HEK293 (cell line): ENCODE data around the gene CIRBP.

Source experiments
- CTCF ChIA-PET: fragments of 350-600 bp; formaldehyde crosslinking; extraction: SDS; loops from one replicate; lab custom pipeline; 2021; ENCODE audit warnings: antibody characterized with exemption; lab: Yijun Ruan, JAX
- POLR2A ChIA-PET: fragments of 300-600 bp; formaldehyde crosslinking; extraction: SDS; loops from one replicate; lab custom pipeline; 2020; ENCODE audit warnings: antibody characterized with exemption, inconsistent platforms; lab: Yijun Ruan, JAX
- H3K27ac ChIP-seq: fragments of 200-500 bp; sonication (Bioruptor generic); 2 replicates; pipeline ENCODE4 v1.5.1; 2014; ENCODE audit warnings: low read depth, low read length, control low read depth, inconsistent platforms; ENCODE audit errors: extremely low read depth
- H3K36me3 ChIP-seq, 2 experiments: fragments of 200-500 bp in 1 of 2; sonication (Bioruptor generic) in 1 of 2; 1 replicate in 1 of 2; 2 replicates in 1 of 2; pipeline ENCODE4 v1.5.1; 2014 to 2017; ENCODE audit warnings: inconsistent platforms in 2 of 2, low read length in 2 of 2; ENCODE audit not compliant: control insufficient read depth in 2 of 2, insufficient read depth in 1 of 2
- H3K4me1 ChIP-seq: fragments of 200-500 bp; sonication (Bioruptor generic); 2 replicates; pipeline ENCODE4 v1.5.1; 2014; ENCODE audit warnings: mild to moderate bottlenecking, low read length, inconsistent platforms; ENCODE audit not compliant: control insufficient read depth, insufficient read depth
- H3K4me3 ChIP-seq: 2 replicates; pipeline ENCODE4 v1.5.1; 2011; ENCODE audit warnings: low read depth, mild to moderate bottlenecking, control low read depth, low read length, moderate library complexity
- H3K9me3 ChIP-seq: fragments of 200-500 bp; sonication (Bioruptor generic); 2 replicates; pipeline ENCODE4 v1.5.1; 2014; ENCODE audit warnings: low read depth, low read length, inconsistent platforms; ENCODE audit not compliant: control insufficient read depth, insufficient read depth
- EGR2 ChIP-seq: fragments of 450-650 bp; formaldehyde crosslinking; IDR thresholded peaks from 2 replicates; pipeline ENCODE4 v1.5.1; 2016; ENCODE audit warnings: low read depth, missing biosample characterization, missing genetic modification characterization
- KLF9 ChIP-seq: fragments of 450-650 bp; formaldehyde crosslinking; IDR thresholded peaks from 2 replicates; pipeline ENCODE4 v1.5.1; 2016; ENCODE audit warnings: missing biosample characterization, missing genetic modification characterization, low read depth
- SCRT1 ChIP-seq: fragments of 450-650 bp; formaldehyde crosslinking; IDR thresholded peaks from 2 replicates; pipeline ENCODE4 v1.5.1; 2016; ENCODE audit warnings: missing biosample characterization, missing genetic modification characterization, borderline replicate concordance
- SP3 ChIP-seq: fragments of 450-650 bp; formaldehyde crosslinking; IDR thresholded peaks from 2 replicates; pipeline ENCODE4 v1.5.1; 2016; ENCODE audit warnings: missing biosample characterization, missing genetic modification characterization
- TCF7L2 ChIP-seq: IDR thresholded peaks from 2 replicates; pipeline ENCODE4 v1.6.1; 2011; ENCODE audit warnings: low read depth, mild to moderate bottlenecking, inconsistent platforms, low read length, moderate library complexity, borderline replicate concordance
- ZBTB8A ChIP-seq: fragments of 450-650 bp; formaldehyde crosslinking; IDR thresholded peaks from 2 replicates; pipeline ENCODE4 v1.5.1; 2016; ENCODE audit warnings: missing biosample characterization, missing genetic modification characterization
- ZFP69B ChIP-seq: fragments of 450-650 bp; formaldehyde crosslinking; IDR thresholded peaks from 2 replicates; pipeline ENCODE4 v1.5.1; 2016; ENCODE audit warnings: missing biosample characterization, missing genetic modification characterization
- ZIC2 ChIP-seq: fragments of 450-650 bp; formaldehyde crosslinking; IDR thresholded peaks from 2 replicates; pipeline ENCODE4 v1.5.1; 2016; ENCODE audit warnings: missing biosample characterization, missing genetic modification characterization
- ZNF121 ChIP-seq: fragments of 450-650 bp; formaldehyde crosslinking; IDR thresholded peaks from 2 replicates; pipeline ENCODE4 v1.5.1; 2016; ENCODE audit warnings: missing biosample characterization, missing genetic modification characterization
- ZNF155 ChIP-seq: fragments of 450-650 bp; formaldehyde crosslinking; IDR thresholded peaks from 2 replicates; pipeline ENCODE4 v1.5.1; 2016; ENCODE audit warnings: missing biosample characterization, missing genetic modification characterization
- ZNF175 ChIP-seq: fragments of 450-650 bp; formaldehyde crosslinking; IDR thresholded peaks from 2 replicates; pipeline ENCODE4 v1.5.1; 2016; ENCODE audit warnings: missing biosample characterization, missing genetic modification characterization
- ZNF223 ChIP-seq: fragments of 450-650 bp; formaldehyde crosslinking; IDR thresholded peaks from 2 replicates; pipeline ENCODE4 v1.5.1; 2016; ENCODE audit warnings: missing biosample characterization, missing genetic modification characterization
- ZNF24 ChIP-seq: fragments of 450-650 bp; formaldehyde crosslinking; IDR thresholded peaks from 2 replicates; pipeline ENCODE4 v1.5.1; 2016; ENCODE audit warnings: missing biosample characterization, missing genetic modification characterization
- TF ChIP-seq, protein P1 (sequence below): fragments of 450-650 bp; formaldehyde crosslinking; IDR thresholded peaks from 2 replicates; pipeline ENCODE4 v1.5.1; 2017; ENCODE audit warnings: missing biosample characterization, missing genetic modification characterization
- TF ChIP-seq, protein P2 (sequence below): fragments of 450-650 bp; formaldehyde crosslinking; IDR thresholded peaks from 2 replicates; pipeline ENCODE4 v1.5.1; 2016; ENCODE audit warnings: missing biosample characterization, missing genetic modification characterization
- TF ChIP-seq, protein P3 (sequence below): fragments of 450-650 bp; formaldehyde crosslinking; IDR thresholded peaks from 2 replicates; pipeline ENCODE4 v1.5.1; 2017; ENCODE audit warnings: missing biosample characterization, missing genetic modification characterization
- TF ChIP-seq, protein P4 (sequence below): fragments of 450-650 bp; formaldehyde crosslinking; IDR thresholded peaks from 2 replicates; pipeline ENCODE4 v1.5.1; 2016; ENCODE audit warnings: missing biosample characterization, missing genetic modification characterization
- TF ChIP-seq, protein P5 (sequence below): fragments of 450-650 bp; formaldehyde crosslinking; IDR thresholded peaks from 2 replicates; pipeline ENCODE4 v1.5.1; 2016; ENCODE audit warnings: missing biosample characterization, missing genetic modification characterization
- TF ChIP-seq, protein P6 (sequence below): fragments of 450-650 bp; formaldehyde crosslinking; IDR thresholded peaks from 2 replicates; pipeline ENCODE4 v1.5.1; 2016; ENCODE audit warnings: missing biosample characterization, missing genetic modification characterization
- TF ChIP-seq, protein P7 (sequence below): fragments of 450-650 bp; formaldehyde crosslinking; IDR thresholded peaks from 2 replicates; pipeline ENCODE4 v1.5.1; 2017; ENCODE audit warnings: missing biosample characterization, mild to moderate bottlenecking, missing genetic modification characterization, moderate library complexity

CIRBP gene

DNA sequence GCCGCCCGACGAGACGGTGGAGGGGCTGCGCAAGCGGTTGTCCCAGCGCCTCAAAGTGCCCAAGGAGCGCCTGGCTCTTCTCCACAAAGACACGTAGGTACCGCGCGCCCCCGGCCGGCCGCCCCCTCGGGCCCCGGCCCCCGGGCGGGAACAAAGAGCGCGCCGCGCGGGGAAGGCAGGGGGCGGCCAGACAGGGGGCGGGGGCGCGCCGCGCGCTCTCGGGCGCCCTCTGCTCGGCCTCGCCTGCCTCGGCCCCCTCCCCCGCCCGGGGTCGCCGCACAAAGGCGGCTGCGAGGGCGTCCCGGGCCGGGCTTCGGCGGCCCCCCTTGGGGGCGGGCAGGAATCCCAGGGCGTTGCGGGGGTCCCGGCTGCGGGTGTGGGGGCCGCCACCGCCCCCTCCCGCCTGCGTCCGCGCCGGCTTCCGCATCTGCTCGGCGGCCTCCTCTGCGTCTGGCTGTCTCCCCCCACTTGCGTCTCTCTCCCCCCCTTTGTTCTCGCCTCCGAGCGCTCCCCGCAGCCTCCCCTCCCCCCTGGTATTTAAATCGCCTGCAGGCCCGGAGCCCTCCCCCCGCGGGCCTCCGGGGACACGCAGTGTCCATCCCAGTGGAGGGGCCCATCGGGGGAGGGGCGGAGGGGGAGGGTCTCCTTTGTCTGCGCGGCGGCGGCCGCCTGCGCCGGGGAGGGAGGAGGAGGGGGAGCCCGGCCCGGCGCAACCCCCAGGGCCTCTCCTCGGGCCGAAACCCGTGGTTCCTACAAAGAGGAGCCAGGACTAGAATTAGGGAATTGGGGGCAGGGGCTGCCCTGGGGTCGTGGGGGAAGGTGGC lies 18.5 kb upstream of the CIRBP start (continued):
- TF ChIP-seq ZNF24 (tag by site-specific recombination) (peak; percentile 24; the same call in 1 of the 2 replicates), SP3 (peak; percentile 66), EGR2 (tag by site-specific recombination) (peak; percentile 74), KLF9 (tag by site-specific recombination) (peak; percentile 30), ZIC2 (tag by site-specific recombination) (peak; percentile 84), ZFP69B (tag by site-specific recombination) (peak; percentile 49; the same call in 1 of the 2 replicates)
- TF ChIP-seq, protein P1, sequence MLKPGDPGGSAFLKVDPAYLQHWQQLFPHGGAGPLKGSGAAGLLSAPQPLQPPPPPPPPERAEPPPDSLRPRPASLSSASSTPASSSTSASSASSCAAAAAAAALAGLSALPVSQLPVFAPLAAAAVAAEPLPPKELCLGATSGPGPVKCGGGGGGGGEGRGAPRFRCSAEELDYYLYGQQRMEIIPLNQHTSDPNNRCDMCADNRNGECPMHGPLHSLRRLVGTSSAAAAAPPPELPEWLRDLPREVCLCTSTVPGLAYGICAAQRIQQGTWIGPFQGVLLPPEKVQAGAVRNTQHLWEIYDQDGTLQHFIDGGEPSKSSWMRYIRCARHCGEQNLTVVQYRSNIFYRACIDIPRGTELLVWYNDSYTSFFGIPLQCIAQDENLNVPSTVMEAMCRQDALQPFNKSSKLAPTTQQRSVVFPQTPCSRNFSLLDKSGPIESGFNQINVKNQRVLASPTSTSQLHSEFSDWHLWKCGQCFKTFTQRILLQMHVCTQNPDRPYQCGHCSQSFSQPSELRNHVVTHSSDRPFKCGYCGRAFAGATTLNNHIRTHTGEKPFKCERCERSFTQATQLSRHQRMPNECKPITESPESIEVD = no peak
- TF ChIP-seq, protein P2, sequence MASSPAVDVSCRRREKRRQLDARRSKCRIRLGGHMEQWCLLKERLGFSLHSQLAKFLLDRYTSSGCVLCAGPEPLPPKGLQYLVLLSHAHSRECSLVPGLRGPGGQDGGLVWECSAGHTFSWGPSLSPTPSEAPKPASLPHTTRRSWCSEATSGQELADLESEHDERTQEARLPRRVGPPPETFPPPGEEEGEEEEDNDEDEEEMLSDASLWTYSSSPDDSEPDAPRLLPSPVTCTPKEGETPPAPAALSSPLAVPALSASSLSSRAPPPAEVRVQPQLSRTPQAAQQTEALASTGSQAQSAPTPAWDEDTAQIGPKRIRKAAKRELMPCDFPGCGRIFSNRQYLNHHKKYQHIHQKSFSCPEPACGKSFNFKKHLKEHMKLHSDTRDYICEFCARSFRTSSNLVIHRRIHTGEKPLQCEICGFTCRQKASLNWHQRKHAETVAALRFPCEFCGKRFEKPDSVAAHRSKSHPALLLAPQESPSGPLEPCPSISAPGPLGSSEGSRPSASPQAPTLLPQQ (tag by site-specific recombination) = peak; percentile 71
- TF ChIP-seq, protein P3, sequence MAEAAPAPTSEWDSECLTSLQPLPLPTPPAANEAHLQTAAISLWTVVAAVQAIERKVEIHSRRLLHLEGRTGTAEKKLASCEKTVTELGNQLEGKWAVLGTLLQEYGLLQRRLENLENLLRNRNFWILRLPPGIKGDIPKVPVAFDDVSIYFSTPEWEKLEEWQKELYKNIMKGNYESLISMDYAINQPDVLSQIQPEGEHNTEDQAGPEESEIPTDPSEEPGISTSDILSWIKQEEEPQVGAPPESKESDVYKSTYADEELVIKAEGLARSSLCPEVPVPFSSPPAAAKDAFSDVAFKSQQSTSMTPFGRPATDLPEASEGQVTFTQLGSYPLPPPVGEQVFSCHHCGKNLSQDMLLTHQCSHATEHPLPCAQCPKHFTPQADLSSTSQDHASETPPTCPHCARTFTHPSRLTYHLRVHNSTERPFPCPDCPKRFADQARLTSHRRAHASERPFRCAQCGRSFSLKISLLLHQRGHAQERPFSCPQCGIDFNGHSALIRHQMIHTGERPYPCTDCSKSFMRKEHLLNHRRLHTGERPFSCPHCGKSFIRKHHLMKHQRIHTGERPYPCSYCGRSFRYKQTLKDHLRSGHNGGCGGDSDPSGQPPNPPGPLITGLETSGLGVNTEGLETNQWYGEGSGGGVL (tag by site-specific recombination) = peak; percentile 98
- TF ChIP-seq, protein P4, sequence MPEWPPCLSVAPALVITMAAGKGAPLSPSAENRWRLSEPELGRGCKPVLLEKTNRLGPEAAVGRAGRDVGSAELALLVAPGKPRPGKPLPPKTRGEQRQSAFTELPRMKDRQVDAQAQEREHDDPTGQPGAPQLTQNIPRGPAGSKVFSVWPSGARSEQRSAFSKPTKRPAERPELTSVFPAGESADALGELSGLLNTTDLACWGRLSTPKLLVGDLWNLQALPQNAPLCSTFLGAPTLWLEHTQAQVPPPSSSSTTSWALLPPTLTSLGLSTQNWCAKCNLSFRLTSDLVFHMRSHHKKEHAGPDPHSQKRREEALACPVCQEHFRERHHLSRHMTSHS (tag by site-specific recombination) = peak; percentile 22; the same call in 1 of the 2 replicates

DNA sequence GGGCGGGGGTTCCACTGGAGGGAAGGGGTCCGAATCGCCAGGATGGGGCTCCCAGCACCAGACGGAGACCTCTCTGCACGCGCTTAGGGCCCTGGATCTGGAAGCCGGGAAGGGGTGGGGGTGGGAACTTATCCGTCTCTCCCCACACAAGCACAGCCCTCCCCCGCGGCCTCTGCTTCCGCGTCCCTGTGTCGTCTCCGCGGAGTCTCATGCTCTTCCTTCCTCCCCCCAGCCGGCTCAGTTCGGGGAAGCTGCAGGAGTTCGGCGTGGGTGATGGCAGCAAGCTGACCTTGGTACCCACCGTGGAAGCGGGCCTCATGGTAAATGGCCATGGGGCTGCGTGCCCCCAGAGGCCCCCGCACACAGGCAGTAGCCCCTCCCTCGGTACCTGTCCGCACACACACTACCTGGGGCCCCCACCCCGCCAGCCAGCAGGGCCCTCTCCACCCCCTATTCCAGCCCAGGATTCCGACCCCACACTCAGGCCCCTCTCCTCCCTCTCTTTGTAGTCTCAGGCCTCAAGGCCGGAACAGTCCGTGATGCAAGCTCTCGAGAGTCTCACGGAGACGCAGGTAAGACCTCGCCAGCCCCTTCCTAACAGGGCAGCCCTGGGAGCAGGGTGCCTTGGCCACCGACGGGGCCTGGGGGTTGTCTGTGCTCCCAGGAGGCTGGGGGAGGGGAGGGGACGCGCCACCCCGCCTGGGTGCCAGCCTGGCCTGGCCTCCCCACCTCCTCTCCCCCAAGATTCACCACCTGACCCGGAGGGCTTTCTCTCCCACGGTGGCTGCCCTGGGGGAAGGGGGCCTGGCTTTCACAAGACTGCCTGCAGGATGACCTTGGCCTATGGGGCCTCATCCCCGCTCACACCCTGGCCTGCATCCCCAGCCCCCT lies 17.6 kb upstream of the CIRBP start:
- Histone ChIP-seq H3K27ac (peak overlapping the region; percentile 100), H3K9me3 (no peaks in the 10 kb centered on the region), H3K36me3 (peaks cover 13 to 43% of the 10 kb centered on the region in 2 experiments; a peak in 2 of 3 replicates), H3K4me1 (peaks cover 4% of the 10 kb centered on the region), H3K4me3 (peak overlapping the region; percentile 92)
- CTCF ChIA-PET = interaction anchor here (0.6 to 2.7 kb wide), 2 partner anchors 17 to 349 kb away, joined by 3 to 10 read pairs; partner anchors contain the start of gene CIRBP
- POLR2A ChIA-PET = interaction anchor here (1.0 to 10.8 kb wide), 3 partner anchors 10 to 24 kb away, joined by 3 to 407 read pairs (median 4); partner anchors contain the start of genes CIRBP and FAM174C
- no peak for TF ChIP-seq ZNF175 (tag by site-specific recombination)
- TF ChIP-seq ZNF155 (tag by site-specific recombination) = no peak
- no peak for TF ChIP-seq ZNF223 (tag by site-specific recombination)
- TF ChIP-seq ZBTB8A (tag by site-specific recombination) = peak; percentile 7; the same call in 1 of the 2 replicates
- peak; percentile 37; the same call in 1 of the 2 replicates for TF ChIP-seq ZNF121
- TF ChIP-seq, protein P5, sequence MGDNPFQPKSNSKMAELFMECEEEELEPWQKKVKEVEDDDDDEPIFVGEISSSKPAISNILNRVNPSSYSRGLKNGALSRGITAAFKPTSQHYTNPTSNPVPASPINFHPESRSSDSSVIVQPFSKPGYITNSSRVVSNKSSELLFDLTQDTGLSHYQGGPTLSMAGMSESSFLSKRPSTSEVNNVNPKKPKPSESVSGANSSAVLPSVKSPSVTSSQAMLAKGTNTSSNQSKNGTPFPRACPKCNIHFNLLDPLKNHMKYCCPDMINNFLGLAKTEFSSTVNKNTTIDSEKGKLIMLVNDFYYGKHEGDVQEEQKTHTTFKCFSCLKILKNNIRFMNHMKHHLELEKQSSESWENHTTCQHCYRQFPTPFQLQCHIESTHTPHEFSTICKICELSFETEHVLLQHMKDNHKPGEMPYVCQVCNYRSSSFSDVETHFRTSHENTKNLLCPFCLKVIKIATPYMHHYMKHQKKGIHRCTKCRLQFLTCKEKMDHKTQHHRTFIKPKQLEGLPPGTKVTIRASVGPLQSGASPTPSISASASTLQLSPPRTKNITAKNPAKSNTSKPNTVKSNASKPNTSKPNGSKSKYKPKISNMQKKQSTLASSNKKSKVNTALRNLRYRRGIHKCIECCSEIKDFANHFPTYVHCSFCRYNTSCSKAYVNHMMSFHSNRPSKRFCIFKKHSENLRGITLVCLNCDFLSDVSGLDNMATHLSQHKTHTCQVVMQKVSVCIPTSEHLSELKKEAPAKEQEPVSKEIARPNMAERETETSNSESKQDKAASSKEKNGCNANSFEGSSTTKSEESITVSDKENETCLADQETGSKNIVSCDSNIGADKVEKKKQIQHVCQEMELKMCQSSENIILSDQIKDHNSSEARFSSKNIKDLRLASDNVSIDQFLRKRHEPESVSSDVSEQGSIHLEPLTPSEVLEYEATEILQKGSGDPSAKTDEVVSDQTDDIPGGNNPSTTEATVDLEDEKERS (tag by site-specific recombination) = no peak
- TF ChIP-seq, protein P6, sequence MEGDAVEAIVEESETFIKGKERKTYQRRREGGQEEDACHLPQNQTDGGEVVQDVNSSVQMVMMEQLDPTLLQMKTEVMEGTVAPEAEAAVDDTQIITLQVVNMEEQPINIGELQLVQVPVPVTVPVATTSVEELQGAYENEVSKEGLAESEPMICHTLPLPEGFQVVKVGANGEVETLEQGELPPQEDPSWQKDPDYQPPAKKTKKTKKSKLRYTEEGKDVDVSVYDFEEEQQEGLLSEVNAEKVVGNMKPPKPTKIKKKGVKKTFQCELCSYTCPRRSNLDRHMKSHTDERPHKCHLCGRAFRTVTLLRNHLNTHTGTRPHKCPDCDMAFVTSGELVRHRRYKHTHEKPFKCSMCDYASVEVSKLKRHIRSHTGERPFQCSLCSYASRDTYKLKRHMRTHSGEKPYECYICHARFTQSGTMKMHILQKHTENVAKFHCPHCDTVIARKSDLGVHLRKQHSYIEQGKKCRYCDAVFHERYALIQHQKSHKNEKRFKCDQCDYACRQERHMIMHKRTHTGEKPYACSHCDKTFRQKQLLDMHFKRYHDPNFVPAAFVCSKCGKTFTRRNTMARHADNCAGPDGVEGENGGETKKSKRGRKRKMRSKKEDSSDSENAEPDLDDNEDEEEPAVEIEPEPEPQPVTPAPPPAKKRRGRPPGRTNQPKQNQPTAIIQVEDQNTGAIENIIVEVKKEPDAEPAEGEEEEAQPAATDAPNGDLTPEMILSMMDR (tag by site-specific recombination) = no peak
- TF ChIP-seq SCRT1 (tag by site-specific recombination) = no peak
- TF ChIP-seq, protein P7, sequence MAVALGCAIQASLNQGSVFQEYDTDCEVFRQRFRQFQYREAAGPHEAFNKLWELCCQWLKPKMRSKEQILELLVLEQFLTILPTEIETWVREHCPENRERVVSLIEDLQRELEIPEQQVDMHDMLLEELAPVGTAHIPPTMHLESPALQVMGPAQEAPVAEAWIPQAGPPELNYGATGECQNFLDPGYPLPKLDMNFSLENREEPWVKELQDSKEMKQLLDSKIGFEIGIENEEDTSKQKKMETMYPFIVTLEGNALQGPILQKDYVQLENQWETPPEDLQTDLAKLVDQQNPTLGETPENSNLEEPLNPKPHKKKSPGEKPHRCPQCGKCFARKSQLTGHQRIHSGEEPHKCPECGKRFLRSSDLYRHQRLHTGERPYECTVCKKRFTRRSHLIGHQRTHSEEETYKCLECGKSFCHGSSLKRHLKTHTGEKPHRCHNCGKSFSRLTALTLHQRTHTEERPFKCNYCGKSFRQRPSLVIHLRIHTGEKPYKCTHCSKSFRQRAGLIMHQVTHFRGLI (tag by site-specific recombination) = no peak
- TF ChIP-seq TCF7L2 = no peak
